HG02678 (cell line): Measurements from ENCODE around the gene BBS12.
"Not testable (repeated sequence)": the region's sequence is repeated elsewhere in the genome, so short reads cannot be mapped to it uniquely, and the experiment has no call there.

ENCODE experiments used
- ATAC-seq: cut with Tn5 transposase; IDR thresholded peaks from one replicate; pipeline ENCODE4 v1.9.1; 2021; ENCODE audit warnings: mild to moderate bottlenecking, moderate library complexity; ENCODE audit not compliant: unreplicated experiment

The BBS12 gene

GRCh38 chr4:122764071-122764820, 31.7 kb downstream of the BBS12 start:
- ATAC-seq = no peak

- peak; percentile 89 for ATAC-seq
Measured at GRCh38 chr4:122764821-122765215, 32.3 kb downstream of the BBS12 start.

- ATAC-seq = no peak
Measured at GRCh38 chr4:122765692-122766352, 33.3 kb downstream of the BBS12 start.

- ATAC-seq = no peak
Measured at GRCh38 chr4:122766353-122766705, 33.8 kb downstream of the BBS12 start.

- no peak for ATAC-seq
Measured at GRCh38 chr4:122766950-122767349, 34.4 kb downstream of the BBS12 start.

GRCh38 chr4:122771724-122772123, 39.2 kb downstream of the BBS12 start:
- no peak for ATAC-seq

GRCh38 chr4:122772311-122772710, 39.8 kb downstream of the BBS12 start:
- no peak for ATAC-seq

GRCh38 chr4:122772986-122773385, 40.5 kb downstream of the BBS12 start:
- no peak for ATAC-seq

- no peak for ATAC-seq
Measured at GRCh38 chr4:122775039-122775438, 42.5 kb downstream of the BBS12 start.

- ATAC-seq = no peak
Measured at GRCh38 chr4:122775987-122776836, 43.7 kb downstream of the BBS12 start.

GRCh38 chr4:122776916-122777315, 44.4 kb downstream of the BBS12 start:
- ATAC-seq = no peak

- ATAC-seq = no peak
Measured at GRCh38 chr4:122777846-122778673, 45.6 kb downstream of the BBS12 start.

GRCh38 chr4:122781486-122781885, 49.0 kb downstream of the BBS12 start:
- ATAC-seq = no peak

GRCh38 chr4:122783301-122784215, 51.1 kb downstream of the BBS12 start:
- ATAC-seq = no peak

GRCh38 chr4:122784261-122784660, 51.8 kb downstream of the BBS12 start:
- ATAC-seq = no peak

GRCh38 chr4:122785099-122785498, 52.6 kb downstream of the BBS12 start:
- no peak for ATAC-seq

- not testable (repeated sequence) for ATAC-seq
Measured at GRCh38 chr4:122786296-122786695, 53.8 kb downstream of the BBS12 start.

GRCh38 chr4:122786920-122787319, 54.4 kb downstream of the BBS12 start:
- ATAC-seq = not testable (repeated sequence)

GRCh38 chr4:122787940-122788339, 55.4 kb downstream of the BBS12 start:
- ATAC-seq = no peak

GRCh38 chr4:122788935-122789334, 56.4 kb downstream of the BBS12 start:
- ATAC-seq = no peak
